GM21576 (cell line): ENCODE results near the gene GPR176.

Source experiments
- ATAC-seq: cut with Tn5 transposase; IDR thresholded peaks from one replicate; pipeline ENCODE4 v1.9.1; 2021; ENCODE audit warnings: mild to moderate bottlenecking, moderate library complexity; ENCODE audit not compliant: unreplicated experiment

The GPR176 gene

DNA sequence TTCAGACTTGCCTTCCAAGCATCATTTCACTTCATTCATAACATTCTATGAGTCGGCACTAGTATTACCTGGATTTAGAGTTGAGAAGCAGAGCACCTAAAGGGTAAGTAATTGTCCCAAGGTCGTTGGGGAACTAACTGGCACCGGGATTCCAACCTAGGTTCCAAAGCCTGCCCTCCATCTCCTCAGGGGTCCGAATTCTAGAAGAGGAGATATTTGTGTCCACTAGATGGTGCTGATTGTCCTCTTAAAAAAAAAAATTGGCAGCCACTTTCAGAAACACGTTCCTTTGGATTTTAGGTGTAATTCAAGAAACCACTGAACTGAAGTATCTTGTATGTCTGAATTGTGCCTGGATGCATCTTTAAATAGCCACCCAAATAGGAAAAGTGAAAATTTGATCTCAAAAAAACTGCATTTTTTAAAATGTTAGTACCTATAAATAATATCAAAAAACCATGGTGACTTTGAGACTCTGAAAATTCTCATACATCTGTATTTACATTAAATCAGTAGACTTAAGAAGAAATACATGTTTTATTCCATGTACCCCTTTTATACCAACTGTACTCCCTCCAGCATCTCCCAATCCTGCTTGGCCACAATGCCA is 133.5 kb downstream of the GPR176 start:
- no peak for ATAC-seq

- ATAC-seq, result no peak
These were observed 134.2 kb downstream of the GPR176 start for GRCh38 chr15:39785841-39786240.

GRCh38 chr15:39785139-39785538 is 134.9 kb downstream of the GPR176 start:
- ATAC-seq, result no peak

DNA sequence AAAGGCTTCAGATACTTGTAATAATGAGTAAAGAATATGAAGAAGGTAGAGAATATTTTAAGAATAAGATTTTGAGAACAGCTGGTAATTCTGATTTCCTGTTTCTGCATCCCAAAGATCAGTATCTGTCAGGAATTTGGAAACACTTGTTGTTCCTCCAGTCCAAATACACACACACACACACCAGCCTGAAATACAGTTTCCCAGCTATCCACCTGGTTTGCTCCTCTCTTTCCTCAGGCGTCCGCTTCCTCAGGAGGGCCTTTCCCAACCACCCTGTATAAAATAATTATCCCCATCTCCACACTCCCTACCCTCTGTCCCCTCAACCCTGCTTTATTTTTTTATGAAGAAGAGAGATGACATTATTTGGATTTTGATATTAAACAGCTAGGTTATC is 135.4 kb downstream of the GPR176 start:
- no peak for ATAC-seq

DNA sequence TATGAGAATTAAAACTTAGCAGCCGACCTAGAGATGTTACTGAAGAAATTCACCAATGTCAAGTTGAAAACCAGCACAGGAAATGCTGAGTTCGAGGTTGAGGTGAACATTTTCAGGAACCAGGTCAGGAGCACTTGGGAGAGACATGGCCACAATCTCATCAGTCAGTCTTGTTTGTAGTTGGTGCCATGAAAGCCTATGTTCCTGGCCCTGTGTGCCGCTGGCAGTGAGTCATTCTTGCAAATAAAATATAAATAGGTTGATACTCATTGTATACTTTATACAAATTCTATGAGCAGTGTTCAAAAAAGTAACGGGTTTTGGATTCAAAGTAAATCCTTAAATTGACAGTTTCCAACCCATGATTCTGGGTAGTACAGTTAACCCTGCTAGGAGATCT is 135.9 kb downstream of the GPR176 start:
- no peak for ATAC-seq

GRCh38 chr15:39783244-39783820 is 136.7 kb downstream of the GPR176 start:
- no peak for ATAC-seq

DNA sequence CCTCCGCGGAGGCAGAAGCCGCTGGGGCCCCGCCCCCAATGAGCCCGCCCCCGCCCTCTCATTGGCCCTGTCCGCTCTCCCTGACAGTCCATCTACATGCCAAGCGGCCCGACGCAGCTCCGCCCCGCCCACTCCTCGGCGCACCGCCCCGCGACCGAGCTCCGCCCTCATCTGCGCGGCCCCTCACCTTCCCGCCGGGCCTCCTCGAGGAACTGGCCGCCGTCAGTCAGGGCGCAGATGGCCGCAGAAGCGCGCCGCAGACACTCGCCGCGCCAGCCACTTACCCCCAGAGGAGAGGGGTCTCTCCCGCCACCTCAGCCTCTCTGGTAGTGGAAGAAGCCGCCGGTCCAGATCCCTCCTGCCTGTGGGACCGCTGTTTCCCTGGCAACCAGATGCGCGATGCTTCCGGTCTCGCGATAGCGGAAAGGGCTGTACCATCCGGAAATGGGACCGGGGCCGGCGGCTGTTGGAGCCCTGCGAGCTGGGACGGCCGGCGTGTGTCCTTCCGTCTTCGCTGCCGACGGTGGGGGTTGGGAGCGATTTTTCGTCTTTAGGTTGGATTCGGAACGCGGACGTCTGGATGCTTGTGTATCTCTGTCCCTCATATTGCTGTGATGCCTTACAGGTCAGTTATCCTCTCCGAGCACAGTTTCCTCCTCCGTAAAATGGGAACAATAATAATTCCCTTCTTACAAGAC is 137.5 kb downstream of the GPR176 start, which contains the start of gene FSIP1:
TSS of gene FSIP1 (minus strand) at position 401 of the 698 bp plus-strand sequence. CDS start 6,317 bp downstream, outside the sequence.
- peak; percentile 96 for ATAC-seq

DNA sequence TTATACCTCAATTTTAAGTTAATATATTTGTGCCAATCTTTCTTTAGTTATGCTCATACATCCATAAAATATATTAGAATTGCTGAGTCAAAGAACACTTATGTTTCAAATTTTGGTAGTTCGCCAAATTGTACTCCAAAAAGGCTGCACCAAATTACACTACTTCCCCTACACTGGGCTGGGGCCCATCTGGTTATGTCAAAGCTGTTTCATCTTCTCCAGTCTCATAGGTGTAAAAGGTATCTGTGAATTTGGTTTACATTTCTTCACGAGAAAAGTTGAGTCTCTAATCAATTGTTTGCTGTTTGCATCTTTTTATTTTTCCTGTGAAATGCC is 138.1 kb downstream of the GPR176 start:
- no peak for ATAC-seq

DNA sequence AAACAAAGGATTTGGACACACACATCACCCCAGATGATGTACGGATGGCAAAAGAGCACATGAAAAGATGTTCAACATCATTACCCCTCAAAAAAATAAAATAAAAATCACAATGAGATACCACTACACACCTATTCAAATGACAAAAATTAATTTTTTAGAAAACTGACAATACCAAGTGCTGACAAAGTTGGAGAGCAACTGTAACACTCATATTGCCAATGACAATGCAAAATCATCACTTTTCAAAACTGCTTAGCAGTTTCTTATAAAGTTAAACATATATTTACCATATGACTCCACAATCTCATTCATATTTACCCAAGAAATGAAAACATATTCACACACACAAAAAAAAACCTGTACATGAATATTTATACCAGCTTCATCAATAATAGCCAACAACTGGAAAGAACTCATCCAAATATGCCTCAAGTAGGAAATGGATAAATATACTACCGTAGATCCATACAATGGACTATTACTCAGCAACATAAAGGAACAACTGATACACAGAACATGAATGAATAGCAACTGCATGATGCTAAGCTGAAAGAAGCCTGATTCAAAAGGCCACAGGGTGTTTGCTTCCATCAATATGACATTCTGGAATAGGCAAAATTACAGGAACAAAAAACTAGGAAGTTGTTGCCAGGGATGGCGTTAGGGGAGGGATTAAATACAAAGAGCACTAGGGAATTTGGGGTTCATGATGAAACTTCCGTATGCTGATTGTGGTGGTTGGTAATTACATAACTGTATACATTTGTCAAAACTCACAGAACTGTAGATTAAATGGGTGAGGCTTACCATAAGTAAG is 138.7 kb downstream of the GPR176 start:
- ATAC-seq, result no peak

DNA sequence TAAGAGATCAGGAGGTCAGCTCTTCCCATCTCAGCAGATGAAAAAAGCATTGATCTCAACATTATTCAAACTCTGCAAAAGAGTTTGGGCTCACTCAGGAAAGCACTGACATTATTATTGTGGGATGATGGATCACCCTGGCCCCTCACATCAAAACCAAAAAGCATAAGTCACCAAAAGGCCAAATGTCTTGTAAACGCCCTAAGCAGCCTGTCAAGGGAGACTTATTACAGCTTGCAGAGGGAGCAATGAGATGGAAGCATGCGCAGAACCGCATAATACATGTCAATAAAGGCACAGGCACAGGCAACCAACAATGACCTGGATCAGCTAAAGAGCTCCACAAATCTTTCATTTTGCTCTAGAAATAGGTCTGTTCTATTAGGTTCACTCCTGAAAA is 142.0 kb downstream of the GPR176 start:
- ATAC-seq, result no peak

GRCh38 chr15:39777496-39777895 is 142.6 kb downstream of the GPR176 start:
- no peak for ATAC-seq

GRCh38 chr15:39776068-39776467 is 144.0 kb downstream of the GPR176 start:
- ATAC-seq, result no peak

DNA sequence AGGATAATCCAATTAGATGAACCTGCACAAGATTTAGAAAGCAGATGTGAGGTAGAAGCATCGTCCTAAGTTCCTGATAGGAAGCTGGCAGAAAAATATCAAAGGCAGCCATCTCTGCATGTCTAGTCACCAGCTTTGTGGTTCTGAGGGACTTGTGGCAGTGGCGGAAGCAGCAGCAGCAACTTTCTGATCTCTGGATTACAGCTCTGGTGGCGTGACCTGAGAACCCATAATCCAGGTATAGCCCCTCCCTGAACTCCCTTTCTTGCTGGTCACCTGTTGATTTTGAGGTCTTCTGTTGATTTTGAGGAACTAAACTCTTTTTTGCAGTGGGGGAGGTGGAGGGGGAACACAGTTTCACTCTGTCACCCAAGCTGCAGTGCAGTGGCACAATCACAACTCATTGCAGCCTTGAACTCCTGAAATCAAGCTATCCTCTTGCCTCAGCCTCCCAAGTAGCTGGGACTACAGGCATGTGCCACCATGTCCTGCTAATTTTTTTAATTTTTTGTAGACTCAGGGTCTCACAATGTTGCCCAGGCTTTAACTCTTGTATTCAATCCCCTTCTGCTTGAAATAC is 145.3 kb downstream of the GPR176 start:
- no peak for ATAC-seq

GRCh38 chr15:39770748-39771689 is 149.0 kb downstream of the GPR176 start:
- ATAC-seq, result no peak

GRCh38 chr15:39767921-39768320 is 152.1 kb downstream of the GPR176 start:
- no peak for ATAC-seq

DNA sequence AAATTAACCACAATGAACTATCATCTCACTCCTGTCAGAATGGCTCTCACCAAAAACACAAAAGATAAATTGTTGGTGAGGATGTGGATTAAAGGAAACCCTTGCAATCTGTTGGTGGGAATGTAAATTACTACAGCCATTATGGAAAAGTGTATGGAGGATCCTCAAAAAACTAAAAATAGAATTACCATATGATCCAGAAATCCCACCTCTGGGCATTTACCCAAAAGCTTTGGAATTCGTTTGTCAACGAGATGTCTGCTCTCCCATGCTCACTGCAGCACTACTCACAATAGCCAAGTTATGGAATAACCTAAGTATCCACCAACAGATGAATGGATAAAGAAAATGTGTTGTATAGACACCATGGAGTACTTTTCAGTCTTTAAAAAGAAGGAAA is 159.1 kb downstream of the GPR176 start:
- no peak for ATAC-seq

DNA sequence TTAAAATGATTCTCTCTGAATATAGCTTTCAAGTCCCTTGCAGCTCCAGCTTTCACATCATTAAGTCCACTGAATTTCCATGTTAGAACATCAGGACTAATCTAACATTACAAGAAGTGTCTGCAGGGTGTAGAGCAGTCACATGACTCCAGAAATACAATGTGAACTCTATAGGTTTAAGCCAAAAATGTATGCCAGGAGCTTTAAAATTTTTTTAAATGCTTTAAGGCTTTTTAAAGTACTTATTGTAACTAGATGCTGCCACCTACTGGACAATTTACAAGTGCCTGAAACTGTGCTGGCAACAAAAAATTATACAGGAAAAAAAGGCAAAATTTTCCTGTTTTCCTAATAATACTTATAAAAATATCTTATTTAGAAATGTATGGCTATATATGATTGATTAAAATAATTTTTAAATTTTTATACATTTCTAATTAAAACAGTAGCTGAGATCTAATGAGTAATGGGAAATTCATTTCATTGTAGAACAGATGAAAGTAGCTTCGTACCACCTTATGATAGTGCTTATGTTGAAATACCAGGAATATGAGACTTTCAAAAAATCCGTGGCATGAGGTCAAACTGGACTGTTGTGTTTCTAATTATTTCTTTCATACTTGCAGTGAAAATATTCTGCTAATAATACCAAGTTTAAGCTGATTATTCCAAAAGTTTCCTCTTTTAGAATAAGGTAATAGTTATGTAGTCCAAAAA is 163.1 kb downstream of the GPR176 start:
- ATAC-seq, result no peak

DNA sequence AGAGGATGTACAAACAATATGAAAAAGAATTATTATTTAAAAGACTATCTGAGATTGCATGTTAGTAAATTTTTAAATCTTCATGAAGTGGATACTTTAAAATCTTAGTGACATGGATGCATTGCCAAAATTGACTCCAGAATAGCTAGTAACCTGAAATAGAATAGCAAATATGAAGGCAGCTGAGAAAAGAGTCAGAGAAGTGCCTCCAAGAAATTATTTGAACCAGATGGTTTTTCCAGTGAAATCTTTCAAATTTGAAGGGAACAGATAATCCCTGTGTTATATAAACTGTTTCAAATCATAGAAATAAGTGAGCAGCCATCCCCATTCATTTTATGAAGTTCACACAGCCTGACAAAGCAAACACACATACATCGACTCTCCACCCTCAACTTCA is 167.1 kb downstream of the GPR176 start:
- ATAC-seq, result no peak

DNA sequence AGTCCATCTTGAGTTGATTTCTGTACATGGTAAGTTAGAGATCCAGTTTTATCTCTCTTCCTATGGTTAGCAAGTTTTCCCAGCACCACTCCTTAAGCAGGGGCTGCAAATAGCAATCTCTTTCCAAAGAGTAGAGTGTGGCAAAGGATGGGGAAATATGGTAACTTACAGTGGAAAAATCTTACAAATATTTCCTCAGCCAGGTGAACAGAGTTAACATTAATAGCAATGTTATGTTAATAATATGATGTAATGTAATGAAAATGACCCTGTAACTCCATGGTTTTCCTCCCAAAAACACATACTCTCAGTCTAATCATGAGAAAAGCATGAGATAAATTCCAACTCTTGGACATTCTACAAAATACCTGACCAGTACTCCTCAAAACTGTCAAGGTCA is 167.8 kb downstream of the GPR176 start:
- no peak for ATAC-seq
